CD14-positive monocyte (primary cell): ENCODE measurements around the gene PSMB10. TPM values are rescaled to one million over a fixed set of nuclear protein-coding genes. Genes with fewer than 3 reads are reported as not detected.

ENCODE experiments used
- DNase-seq, 3 donors: peaks; one replicate each; pipeline ENCODE4 v3.0.0-alpha.2; 2011 to 2022
- H2AFZ ChIP-seq: 2 replicates; pipeline ENCODE4 v1.6.0; 2012; ENCODE audit warnings: mild to moderate bottlenecking, low read depth, low read length, inconsistent platforms; ENCODE audit not compliant: insufficient read depth, poor library complexity, severe bottlenecking
- H3K27ac ChIP-seq, 2 donors: 1 replicate in 1 of 2; 2 replicates in 1 of 2; pipeline ENCODE4 v1.5.1; 2012 to 2013; ENCODE audit warnings: low read length in 2 of 2, control low read depth in 1 of 2, inconsistent platforms in 1 of 2, low read depth in 1 of 2, mild to moderate bottlenecking in 1 of 2
- H3K27me3 ChIP-seq, 2 donors: one replicate each; pipeline versions ENCODE4 v1.6.0 to v1.6.1; 2011 to 2013; ENCODE audit warnings: low read length in 2 of 2; ENCODE audit not compliant: control insufficient read depth in 2 of 2, insufficient read depth in 2 of 2
- H3K36me3 ChIP-seq, 2 donors: replicated peaks in 1 of 2; 1 replicate in 1 of 2; 2 replicates in 1 of 2; pipeline versions ENCODE4 v1.5.1 to v1.6.1; 2012 to 2013; ENCODE audit warnings: low read length in 2 of 2, control low read depth in 1 of 2, inconsistent platforms in 1 of 2, mild to moderate bottlenecking in 1 of 2; ENCODE audit not compliant: insufficient read depth in 2 of 2, control insufficient read depth in 1 of 2
- H3K4me1 ChIP-seq, 2 donors: 1 replicate in 1 of 2; 2 replicates in 1 of 2; pipeline versions ENCODE4 v1.5.1 to v1.6.1; 2012 to 2013; ENCODE audit warnings: low read length in 2 of 2, control low read depth in 1 of 2, inconsistent platforms in 1 of 2, mild to moderate bottlenecking in 1 of 2, moderate library complexity in 1 of 2; ENCODE audit not compliant: insufficient read depth in 2 of 2, control insufficient read depth in 1 of 2
- H3K4me2 ChIP-seq: replicated peaks from 2 replicates; pipeline ENCODE3; 2012; ENCODE audit warnings: low read length, moderate library complexity, mild to moderate bottlenecking; ENCODE audit not compliant: poor library complexity, severe bottlenecking; ENCODE audit errors: extremely low read depth
- H3K4me3 ChIP-seq, 3 experiments: fragments of 200-600 bp in 1 of 3; sonication (generic) in 1 of 3; replicated peaks in 1 of 3; 1 replicate in 2 of 3; 2 replicates in 1 of 3; pipeline ENCODE4 v1.5.1; 2011 to 2013; ENCODE audit warnings: low read length in 3 of 3, mild to moderate bottlenecking in 3 of 3, control low read depth in 2 of 3, low read depth in 2 of 3, inconsistent platforms in 1 of 3, moderate library complexity in 1 of 3
- H3K79me2 ChIP-seq: 2 replicates; pipeline ENCODE4 v1.6.0; 2012; ENCODE audit warnings: mild to moderate bottlenecking, control low read depth, inconsistent platforms, low read length, moderate library complexity; ENCODE audit not compliant: insufficient read depth
- H3K9ac ChIP-seq: 2 replicates; pipeline ENCODE4 v1.6.0; 2017; ENCODE audit warnings: low read length, mild to moderate bottlenecking; ENCODE audit not compliant: insufficient read depth, poor library complexity, severe bottlenecking
- H3K9me3 ChIP-seq, 2 donors: replicated peaks in 1 of 2; 1 replicate in 1 of 2; 2 replicates in 1 of 2; pipeline versions ENCODE4 v1.5.1 to v1.6.1; 2012 to 2013; ENCODE audit warnings: low read length in 2 of 2, control low read depth in 1 of 2; ENCODE audit not compliant: control insufficient read depth in 1 of 2, insufficient read depth in 1 of 2
- H4K20me1 ChIP-seq: 2 replicates; pipeline ENCODE4 v1.6.0; 2012; ENCODE audit warnings: mild to moderate bottlenecking, low read length, control low read depth, moderate library complexity; ENCODE audit not compliant: insufficient read depth
- H3K27ac Mint-ChIP-seq, 7 donors: one replicate each; pipeline ENCODE4 v1.8.0; 2020; ENCODE audit warnings: mild to moderate bottlenecking in 7 of 7, mixed read lengths in 7 of 7, moderate library complexity in 6 of 7, inconsistent platforms in 2 of 7
- H3K27me3 Mint-ChIP-seq, 3 donors: one replicate each; pipeline ENCODE4 v1.8.0; 2021 to 2022; ENCODE audit warnings: low read depth in 3 of 3, mild to moderate bottlenecking in 3 of 3, mixed read lengths in 3 of 3, moderate library complexity in 3 of 3, inconsistent platforms in 1 of 3
- H3K36me3 Mint-ChIP-seq, 2 donors: one replicate each; pipeline ENCODE4 v1.8.0; 2020; ENCODE audit warnings: mixed read lengths in 2 of 2, inconsistent platforms in 1 of 2, mild to moderate bottlenecking in 1 of 2
- H3K4me1 Mint-ChIP-seq: one replicate; pipeline ENCODE4 v1.8.0; 2020; ENCODE audit warnings: mild to moderate bottlenecking, mixed read lengths
- H3K4me3 Mint-ChIP-seq, 2 donors: one replicate each; pipeline ENCODE4 v1.8.0; 2020; ENCODE audit warnings: mild to moderate bottlenecking in 2 of 2, mixed read lengths in 2 of 2, moderate library complexity in 1 of 2
- H3K9me3 Mint-ChIP-seq, 7 donors: one replicate each; pipeline ENCODE4 v1.8.0; 2020 to 2022; ENCODE audit warnings: mixed read lengths in 7 of 7, mild to moderate bottlenecking in 6 of 7, moderate library complexity in 6 of 7, inconsistent platforms in 2 of 7
- WGBS: methylation state at CpG from one replicate; pipeline ENCODE4 v1.1.5; 2013; ENCODE audit warnings: missing lambda C conversion rate; ENCODE audit not compliant: insufficient coverage; 5-methylcytosine and 5-hydroxymethylcytosine counted together
- intact Hi-C, 2 donors: fragments of 100-400 bp; cut with micrococcal nuclease; formaldehyde crosslinking; loops; one replicate each; pipeline versions ENCODE4 v1.15.0 to v1.15.1; 2023
- polyA plus RNA-seq, 3 donors: library from polyadenylated mRNA; depleted of rRNA in 1 of 3; unstranded in 2 of 3; stranded (reverse) in 1 of 3; fragments of 300-500 nt in 2 of 3; fragments of >200 nt in 1 of 3; fragmentation: Illumina TruSeq in 2 of 3; gene quantifications; 1 replicate in 2 of 3; 2 replicates in 1 of 3; pipeline ENCODE4 v1.2.3, GENCODE V29; 2012 to 2021
- TF ChIP-seq, protein P1 (sequence below): fragments of 200-600 bp; IDR thresholded peaks from one replicate; pipeline ENCODE4 v1.8.0; 2022; ENCODE audit warnings: antibody characterized with exemption, mild to moderate bottlenecking

PSMB10 gene
- polyA plus RNA-seq, 3 donors, result 158 to 798 (median 609) TPM

DNA sequence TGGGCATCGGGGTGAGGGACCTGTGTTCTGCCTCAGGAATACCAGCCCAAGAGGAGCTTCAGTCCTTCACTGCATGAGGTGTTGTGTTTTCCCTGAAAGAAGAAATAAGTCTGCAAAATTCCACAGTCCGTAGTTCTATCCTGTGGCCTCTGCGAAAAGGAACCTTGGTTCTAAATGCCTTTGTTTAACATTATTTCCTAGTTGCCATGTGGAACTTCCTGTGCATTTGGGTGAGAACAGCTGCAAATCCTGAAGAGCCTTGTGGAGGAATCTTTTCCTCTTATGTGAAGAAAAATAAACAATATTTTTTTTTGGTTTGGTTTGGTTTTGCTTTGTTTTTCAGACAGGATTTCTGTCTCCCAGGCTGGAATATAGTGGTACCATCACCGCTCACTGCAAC is 33.8 kb downstream of the PSMB10 start:
- peak overlapping the region in 1 of 7 donors; percentile 17 for H3K27ac Mint-ChIP-seq

DNA sequence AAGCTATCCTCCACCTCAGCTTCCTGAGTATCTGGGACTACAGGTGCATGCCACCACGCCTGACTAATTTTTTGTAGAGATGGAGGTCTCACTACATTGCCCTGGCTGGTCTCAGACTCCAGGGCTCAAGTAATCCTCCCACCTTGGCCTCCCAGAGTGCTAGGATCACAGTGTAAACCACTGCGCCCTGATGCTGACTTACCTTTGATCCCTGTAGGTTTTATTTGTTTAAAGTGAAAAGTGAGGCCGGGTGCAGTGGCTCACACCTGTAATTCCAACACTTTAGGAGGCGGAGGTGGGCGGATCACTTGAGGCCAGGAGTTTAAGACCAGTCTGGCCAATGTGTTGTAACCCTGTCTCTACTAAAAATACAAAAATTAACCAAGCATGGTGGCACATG is 34.9 kb downstream of the PSMB10 start:
- no peak for DNase-seq
- peaks cover 0 to 1% (median 0%) of the 10 kb centered on the region in 3 donors for H3K27me3 Mint-ChIP-seq
- no peaks in the 10 kb centered on the region for H3K9me3 ChIP-seq
- no peak overlapping the region for H3K27ac Mint-ChIP-seq
- H3K4me1 Mint-ChIP-seq, result peaks cover 3% of the 10 kb centered on the region
- H3K9ac ChIP-seq, result no peak overlapping the region
- peaks cover 57% of the 10 kb centered on the region for H4K20me1 ChIP-seq
- no CpG with 5 or more reads among the region's 5 CpGs for WGBS
- no peak overlapping the region for H3K4me2 ChIP-seq
- peaks cover 0 to 3% (median 0%) of the 10 kb centered on the region in 7 donors for H3K9me3 Mint-ChIP-seq
- peaks cover 18 to 45% of the 10 kb centered on the region in 2 donors for H3K36me3 Mint-ChIP-seq
- no peak overlapping the region for H3K4me3 ChIP-seq
- no peak overlapping the region for H3K4me3 Mint-ChIP-seq
- no peaks in the 10 kb centered on the region for H3K4me1 ChIP-seq
- intact Hi-C loops, result no loop called here
- H3K27me3 ChIP-seq, result no peaks in the 10 kb centered on the region
- no peak overlapping the region for H3K27ac ChIP-seq
- TF ChIP-seq, protein P1, sequence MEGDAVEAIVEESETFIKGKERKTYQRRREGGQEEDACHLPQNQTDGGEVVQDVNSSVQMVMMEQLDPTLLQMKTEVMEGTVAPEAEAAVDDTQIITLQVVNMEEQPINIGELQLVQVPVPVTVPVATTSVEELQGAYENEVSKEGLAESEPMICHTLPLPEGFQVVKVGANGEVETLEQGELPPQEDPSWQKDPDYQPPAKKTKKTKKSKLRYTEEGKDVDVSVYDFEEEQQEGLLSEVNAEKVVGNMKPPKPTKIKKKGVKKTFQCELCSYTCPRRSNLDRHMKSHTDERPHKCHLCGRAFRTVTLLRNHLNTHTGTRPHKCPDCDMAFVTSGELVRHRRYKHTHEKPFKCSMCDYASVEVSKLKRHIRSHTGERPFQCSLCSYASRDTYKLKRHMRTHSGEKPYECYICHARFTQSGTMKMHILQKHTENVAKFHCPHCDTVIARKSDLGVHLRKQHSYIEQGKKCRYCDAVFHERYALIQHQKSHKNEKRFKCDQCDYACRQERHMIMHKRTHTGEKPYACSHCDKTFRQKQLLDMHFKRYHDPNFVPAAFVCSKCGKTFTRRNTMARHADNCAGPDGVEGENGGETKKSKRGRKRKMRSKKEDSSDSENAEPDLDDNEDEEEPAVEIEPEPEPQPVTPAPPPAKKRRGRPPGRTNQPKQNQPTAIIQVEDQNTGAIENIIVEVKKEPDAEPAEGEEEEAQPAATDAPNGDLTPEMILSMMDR, result no peak
- peaks cover 57% of the 10 kb centered on the region for H3K79me2 ChIP-seq
- H2AFZ ChIP-seq, result no peak overlapping the region
- H3K36me3 ChIP-seq, result peaks cover 15 to 39% of the 10 kb centered on the region in 2 donors

More for the DNA sequence above, 33.8 kb downstream of the PSMB10 start:
- Histone ChIP-seq H3K9ac (no peak overlapping the region), H3K4me2 (no peak overlapping the region), H3K4me1 (no peaks in the 10 kb centered on the region), H3K36me3 (peaks cover 18 to 39% of the 10 kb centered on the region in 2 donors), H3K9me3 (no peaks in the 10 kb centered on the region), H3K27ac (no peak overlapping the region), H3K79me2 (peaks cover 46% of the 10 kb centered on the region), H4K20me1 (peaks cover 51% of the 10 kb centered on the region), H3K4me3 (no peak overlapping the region), H3K27me3 (no peaks in the 10 kb centered on the region), H2AFZ (no peak overlapping the region)
- TF ChIP-seq, protein P1, result no peak
- intact Hi-C loops, result no loop called here
- H3K27me3 Mint-ChIP-seq, result peaks cover 0 to 1% (median 0%) of the 10 kb centered on the region in 3 donors
- H3K4me1 Mint-ChIP-seq, result no peaks in the 10 kb centered on the region
- DNase-seq, result no peak
- peaks cover 0 to 3% (median 0%) of the 10 kb centered on the region in 7 donors for H3K9me3 Mint-ChIP-seq
- no peak overlapping the region for H3K4me3 Mint-ChIP-seq
- H3K36me3 Mint-ChIP-seq, result peaks cover 13 to 40% of the 10 kb centered on the region in 2 donors
- 100% methylated on average over 1 of the region's 4 CpGs for WGBS
